Measurements from ENCODE around the gene RUSC1.

DNA sequence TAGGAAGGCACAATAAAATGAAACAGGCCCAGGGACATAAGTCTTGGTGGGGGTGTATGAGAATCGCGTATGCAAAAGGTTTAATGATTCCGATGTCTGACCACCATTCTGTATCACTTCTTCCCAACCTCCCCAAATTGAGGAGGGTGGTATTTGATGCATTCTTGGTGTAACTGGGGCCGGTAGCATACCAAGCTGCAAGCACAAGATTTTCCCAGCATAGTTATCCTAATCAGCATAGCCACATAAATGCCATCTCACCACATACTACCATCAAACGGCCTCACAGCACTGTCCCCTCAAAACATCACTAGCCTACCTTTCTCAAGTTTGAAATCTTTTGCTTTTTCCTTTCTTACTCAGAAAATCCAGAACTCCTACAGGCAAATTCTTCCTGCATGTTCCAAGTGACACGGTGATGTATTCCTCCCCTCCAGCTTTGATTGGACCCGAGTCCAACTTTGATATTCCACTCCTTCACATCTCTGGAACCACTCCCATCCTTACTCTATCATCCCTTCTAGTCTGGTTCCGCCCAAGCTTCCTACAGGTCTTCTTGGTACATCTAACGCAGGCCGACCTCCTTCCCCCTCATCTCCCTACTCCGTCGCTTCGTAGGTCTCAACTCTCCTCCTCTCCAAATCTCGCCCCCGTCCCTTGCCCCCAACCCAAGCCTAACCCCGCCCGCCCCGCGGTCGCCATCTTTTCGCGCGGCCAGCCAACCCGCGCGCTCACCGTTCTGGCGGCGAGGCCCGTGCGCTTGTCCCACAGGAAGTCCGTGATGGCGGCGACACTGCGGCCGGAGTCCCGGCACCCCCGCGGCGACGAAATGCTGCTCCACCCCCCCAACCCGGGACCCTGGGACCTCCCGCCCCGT lies 48.0 kb upstream of the RUSC1 start:
- TF ChIP-seq YY1 (IDR thresholded peaks at IDR 0.05; ENCODE audit: low read depth, low read length): peak; percentile 91
- TF ChIP-seq, protein P1, sequence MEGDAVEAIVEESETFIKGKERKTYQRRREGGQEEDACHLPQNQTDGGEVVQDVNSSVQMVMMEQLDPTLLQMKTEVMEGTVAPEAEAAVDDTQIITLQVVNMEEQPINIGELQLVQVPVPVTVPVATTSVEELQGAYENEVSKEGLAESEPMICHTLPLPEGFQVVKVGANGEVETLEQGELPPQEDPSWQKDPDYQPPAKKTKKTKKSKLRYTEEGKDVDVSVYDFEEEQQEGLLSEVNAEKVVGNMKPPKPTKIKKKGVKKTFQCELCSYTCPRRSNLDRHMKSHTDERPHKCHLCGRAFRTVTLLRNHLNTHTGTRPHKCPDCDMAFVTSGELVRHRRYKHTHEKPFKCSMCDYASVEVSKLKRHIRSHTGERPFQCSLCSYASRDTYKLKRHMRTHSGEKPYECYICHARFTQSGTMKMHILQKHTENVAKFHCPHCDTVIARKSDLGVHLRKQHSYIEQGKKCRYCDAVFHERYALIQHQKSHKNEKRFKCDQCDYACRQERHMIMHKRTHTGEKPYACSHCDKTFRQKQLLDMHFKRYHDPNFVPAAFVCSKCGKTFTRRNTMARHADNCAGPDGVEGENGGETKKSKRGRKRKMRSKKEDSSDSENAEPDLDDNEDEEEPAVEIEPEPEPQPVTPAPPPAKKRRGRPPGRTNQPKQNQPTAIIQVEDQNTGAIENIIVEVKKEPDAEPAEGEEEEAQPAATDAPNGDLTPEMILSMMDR (IDR thresholded peaks at IDR 0.05; ENCODE audit: control extremely low read depth in 1 of 3, insufficient read depth in 1 of 3, low read depth in 1 of 3, low read length in 3 of 3): no peak
- no peak for TF ChIP-seq KDM1A (IDR thresholded peaks at IDR 0.05; ENCODE audit: borderline replicate concordance, low read length)
- TF ChIP-seq POLR2A (IDR thresholded peaks at IDR 0.05; ENCODE audit: control extremely low read depth in 1 of 2, low read depth in 2 of 2, low read length in 2 of 2): peak in 1 of 2 experiments; percentile 27; a peak in 1 of 3 replicates
- no peak for TF ChIP-seq MAX (IDR thresholded peaks at IDR 0.05)
- TF ChIP-seq RAD21 (IDR thresholded peaks at IDR 0.05 in 1 of 2, conservative IDR thresholded peaks at IDR 0.05 in 1 of 2; ENCODE audit: low read depth in 2 of 2, low read length in 2 of 2): no peak
- no peak for TF ChIP-seq EZH2 (IDR thresholded peaks at IDR 0.05; ENCODE audit: low read depth, low read length, severe bottlenecking)
- TF ChIP-seq GTF2F1 (IDR thresholded peaks at IDR 0.05; ENCODE audit: borderline replicate concordance, low read depth, low read length): no peak
- peak; percentile 64 for TF ChIP-seq POLR2AphosphoS5 (IDR thresholded peaks at IDR 0.05; ENCODE audit: low read depth, low read length)
- TF ChIP-seq EGR1 (IDR thresholded peaks at IDR 0.05; ENCODE audit: borderline replicate concordance, low read depth, low read length): no peak
- TF ChIP-seq TAF1 (IDR thresholded peaks at IDR 0.05; ENCODE audit: low read depth, low read length): no peak; the same call in 1 of the 2 replicates
